WTC11 (cell line): ENCODE data around the gene CLEC20A. TPM values are rescaled to one million over a fixed set of nuclear protein-coding genes. Genes with fewer than 3 reads are reported as not detected.

Source experiments
- ATAC-seq: fragments of 200-7000 bp; cut with Tn5 transposase; 2 replicates; pipeline ENCODE4 v1.10.0; 2021; ENCODE audit warnings: mild to moderate bottlenecking, moderate library complexity
- CTCF ChIA-PET: fragments of 300-600 bp; sonication (Branson Sonifier 250); formaldehyde crosslinking; loops from one replicate; lab custom pipeline; 2021; ENCODE audit warnings: antibody characterized with exemption; lab: Charles Lee
- POLR2A ChIA-PET: fragments of 350-600 bp; sonication (Branson Sonifier 250); formaldehyde crosslinking; loops from one replicate; lab custom pipeline; 2021; ENCODE audit warnings: antibody characterized with exemption; lab: Charles Lee
- DNase-seq: peaks from one replicate; pipeline ENCODE4 v3.0.0; 2021; ENCODE audit warnings: low spot score
- H3K27ac Mint-ChIP-seq: 2 replicates; pipeline ENCODE4 v1.8.0; 2021; ENCODE audit warnings: mixed read lengths
- H3K27me3 Mint-ChIP-seq: 2 replicates; pipeline ENCODE4 v1.8.0; 2021; ENCODE audit warnings: low read depth, mild to moderate bottlenecking, moderate library complexity, mixed read lengths
- H3K36me3 Mint-ChIP-seq: 2 replicates; pipeline ENCODE4 v1.8.0; 2021; ENCODE audit warnings: mixed read lengths
- H3K4me1 Mint-ChIP-seq: 2 replicates; pipeline ENCODE4 v1.8.0; 2022; ENCODE audit warnings: mixed read lengths
- H3K4me3 Mint-ChIP-seq: 2 replicates; pipeline ENCODE4 v1.8.0; 2021; ENCODE audit warnings: mild to moderate bottlenecking, moderate library complexity, mixed read lengths
- H3K9me3 Mint-ChIP-seq: 2 replicates; pipeline ENCODE4 v1.8.0; 2021; ENCODE audit warnings: mixed read lengths
- AR ChIP-seq: fragments of 250-450 bp; sonication (Bioruptor Pico); IDR thresholded peaks from 2 replicates; pipeline ENCODE4 v1.9.0; 2021; ENCODE audit warnings: mild to moderate bottlenecking
- ATF6 ChIP-seq: sonication (generic); formaldehyde crosslinking; IDR thresholded peaks from 2 replicates; pipeline ENCODE4 v1.8.1; 2023; ENCODE audit warnings: mild to moderate bottlenecking, missing genetic modification reagents
- CTCF ChIP-seq: fragments of 200-600 bp; IDR thresholded peaks from 2 replicates; pipeline ENCODE4 v1.8.0; 2022; ENCODE audit warnings: antibody characterized with exemption
- E2F4 ChIP-seq: sonication (generic); formaldehyde crosslinking; IDR thresholded peaks from 2 replicates; pipeline ENCODE4 v1.8.1; 2022; ENCODE audit warnings: low read depth, mild to moderate bottlenecking, moderate library complexity, missing genetic modification reagents, borderline replicate concordance
- E2F5 ChIP-seq: sonication (generic); formaldehyde crosslinking; IDR thresholded peaks from 2 replicates; pipeline ENCODE4 v1.8.1; 2022; ENCODE audit warnings: mild to moderate bottlenecking, moderate library complexity, missing genetic modification reagents
- ELF4 ChIP-seq: sonication (generic); formaldehyde crosslinking; IDR thresholded peaks from 2 replicates; pipeline ENCODE4 v1.8.1; 2022; ENCODE audit warnings: low read depth, mild to moderate bottlenecking, moderate library complexity, missing genetic modification reagents
- FOXP4 ChIP-seq: sonication (generic); formaldehyde crosslinking; IDR thresholded peaks from 2 replicates; pipeline ENCODE4 v1.8.0; 2022; ENCODE audit warnings: mild to moderate bottlenecking, missing genetic modification reagents
- MXD4 ChIP-seq: fragments of 250-450 bp; sonication (Bioruptor Pico); IDR thresholded peaks from 2 replicates; pipeline ENCODE4 v1.8.0; 2021; ENCODE audit warnings: mild to moderate bottlenecking, moderate library complexity, borderline replicate concordance
- NFYB ChIP-seq: sonication (generic); formaldehyde crosslinking; conservative IDR thresholded peaks from 2 replicates; pipeline ENCODE4 v1.8.0; 2022; ENCODE audit warnings: low read depth, missing genetic modification reagents
- PREB ChIP-seq: sonication (generic); formaldehyde crosslinking; IDR thresholded peaks from 2 replicates; pipeline ENCODE4 v1.8.1; 2022; ENCODE audit warnings: mild to moderate bottlenecking, missing genetic modification reagents, moderate library complexity, borderline replicate concordance
- SMAD4 ChIP-seq: sonication (generic); formaldehyde crosslinking; IDR thresholded peaks from 2 replicates; pipeline ENCODE4 v1.8.0; 2022; ENCODE audit warnings: mild to moderate bottlenecking, missing genetic modification reagents
- USF1 ChIP-seq: sonication (generic); formaldehyde crosslinking; IDR thresholded peaks from 2 replicates; pipeline ENCODE4 v1.8.0; 2022; ENCODE audit warnings: mild to moderate bottlenecking, missing genetic modification reagents
- ZNF138 ChIP-seq: sonication (generic); formaldehyde crosslinking; conservative IDR thresholded peaks from 2 replicates; pipeline ENCODE4 v1.8.1; 2022; ENCODE audit warnings: mild to moderate bottlenecking, moderate library complexity, missing genetic modification reagents
- ZNF396 ChIP-seq: fragments of 250-450 bp; sonication (Bioruptor Pico); IDR thresholded peaks from 2 replicates; pipeline ENCODE4 v1.8.0; 2021; ENCODE audit warnings: mild to moderate bottlenecking, moderate library complexity, borderline replicate concordance
- ZNF512 ChIP-seq: sonication (generic); formaldehyde crosslinking; IDR thresholded peaks from 2 replicates; pipeline ENCODE4 v1.8.1; 2022; ENCODE audit warnings: missing genetic modification reagents, borderline replicate concordance
- ZNF671 ChIP-seq: fragments of 250-450 bp; sonication (Bioruptor Pico); IDR thresholded peaks from 2 replicates; pipeline ENCODE4 v1.8.0; 2021; ENCODE audit warnings: mild to moderate bottlenecking
- total RNA-seq: library from RNA; stranded (reverse); gene quantifications from 3 replicates; pipeline ENCODE4 v1.2.3, GENCODE V29; 2021

Gene CLEC20A
- total RNA-seq, 1 experiment from 2014 or later = not detected

GRCh38 chr1:178484698-178485225, 12.0 kb downstream of the CLEC20A start:
- no peak for TF ChIP-seq NFYB (CRISPR knock-in tag)
- TF ChIP-seq ZNF396 (CRISPR knock-in tag) = no peak
- no peak for TF ChIP-seq CTCF
- TF ChIP-seq SMAD4 (CRISPR knock-in tag) = no peak
- no peak for TF ChIP-seq ATF6 (CRISPR knock-in tag)
- no peak for TF ChIP-seq ZNF671 (CRISPR knock-in tag)
- TF ChIP-seq E2F4 (CRISPR knock-in tag) = no peak
- no peak for TF ChIP-seq ZNF512 (CRISPR knock-in tag)
- TF ChIP-seq ELF4 = no peak
- no peak for TF ChIP-seq ZNF138 (CRISPR knock-in tag)
- no peak for TF ChIP-seq FOXP4 (CRISPR knock-in tag)
- TF ChIP-seq PREB (CRISPR knock-in tag) = no peak
- TF ChIP-seq USF1 (CRISPR knock-in tag) = no peak
- no peak for TF ChIP-seq E2F5 (CRISPR knock-in tag)
- no peak for TF ChIP-seq MXD4 (CRISPR knock-in tag)
- no peak for TF ChIP-seq AR (CRISPR knock-in tag)
- no peaks in the 10 kb centered on the region for H3K9me3 Mint-ChIP-seq
- no peak for DNase-seq
- ChIA-PET CTCF (no interaction called here), POLR2A (no interaction called here)
- 0 out of 2 replicates have a peak, but pooled peaks cover 3% of the 10 kb centered on the region for H3K36me3 Mint-ChIP-seq
- no peaks in the 10 kb centered on the region; the same call in 1 of the 2 replicates for H3K27me3 Mint-ChIP-seq
- peaks cover 7% of the 10 kb centered on the region for H3K4me1 Mint-ChIP-seq
- no peak overlapping the region for H3K4me3 Mint-ChIP-seq
- no peak overlapping the region for H3K27ac Mint-ChIP-seq
- no peak for ATAC-seq
